Measurements from ENCODE around the gene DPT.

DNA sequence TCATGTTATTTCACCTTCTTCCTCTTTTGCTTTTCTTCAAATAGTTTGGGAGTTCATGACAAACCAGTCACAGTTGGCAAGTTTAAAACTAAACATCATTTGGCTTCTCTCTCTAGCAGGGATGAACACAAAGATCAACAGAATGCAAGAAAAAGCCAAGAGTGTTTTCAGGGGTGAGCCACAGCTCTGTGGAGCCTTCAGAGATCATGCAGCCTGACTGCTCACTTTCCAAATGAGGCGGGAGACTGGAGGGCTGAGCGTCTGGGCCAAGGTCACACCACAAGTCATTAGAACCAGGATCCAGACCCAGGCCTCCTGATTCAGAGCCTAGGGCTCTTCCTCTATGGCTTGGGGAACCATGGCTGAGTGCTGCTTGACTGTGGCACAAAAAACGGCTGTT lies 2.7 kb downstream of the DPT start:
- TF ChIP-seq, protein P1, sequence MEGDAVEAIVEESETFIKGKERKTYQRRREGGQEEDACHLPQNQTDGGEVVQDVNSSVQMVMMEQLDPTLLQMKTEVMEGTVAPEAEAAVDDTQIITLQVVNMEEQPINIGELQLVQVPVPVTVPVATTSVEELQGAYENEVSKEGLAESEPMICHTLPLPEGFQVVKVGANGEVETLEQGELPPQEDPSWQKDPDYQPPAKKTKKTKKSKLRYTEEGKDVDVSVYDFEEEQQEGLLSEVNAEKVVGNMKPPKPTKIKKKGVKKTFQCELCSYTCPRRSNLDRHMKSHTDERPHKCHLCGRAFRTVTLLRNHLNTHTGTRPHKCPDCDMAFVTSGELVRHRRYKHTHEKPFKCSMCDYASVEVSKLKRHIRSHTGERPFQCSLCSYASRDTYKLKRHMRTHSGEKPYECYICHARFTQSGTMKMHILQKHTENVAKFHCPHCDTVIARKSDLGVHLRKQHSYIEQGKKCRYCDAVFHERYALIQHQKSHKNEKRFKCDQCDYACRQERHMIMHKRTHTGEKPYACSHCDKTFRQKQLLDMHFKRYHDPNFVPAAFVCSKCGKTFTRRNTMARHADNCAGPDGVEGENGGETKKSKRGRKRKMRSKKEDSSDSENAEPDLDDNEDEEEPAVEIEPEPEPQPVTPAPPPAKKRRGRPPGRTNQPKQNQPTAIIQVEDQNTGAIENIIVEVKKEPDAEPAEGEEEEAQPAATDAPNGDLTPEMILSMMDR (conservative IDR thresholded peaks at IDR 0.05) = no peak
- TF ChIP-seq EZH2 (IDR thresholded peaks at IDR 0.05; ENCODE audit: low read depth) = no peak
